K562 (cell line): Measurements from ENCODE around the gene MLANA.

Experiments used
- CBX5 ChIP-seq: IDR thresholded peaks from 2 replicates; pipeline ENCODE4 v1.6.1; 2014; ENCODE audit warnings: low read depth, borderline replicate concordance
- FOXP1 ChIP-seq: sonication (generic); formaldehyde crosslinking; IDR thresholded peaks from 2 replicates; pipeline ENCODE4 v1.8.0; 2022; ENCODE audit warnings: mild to moderate bottlenecking, missing genetic modification reagents
- NCOA1 ChIP-seq: fragments of 450-650 bp; IDR thresholded peaks from 2 replicates; pipeline ENCODE4 v1.6.1; 2016; ENCODE audit warnings: low read depth
- POLR2A ChIP-seq: fragments of 450-650 bp; conservative IDR thresholded peaks from 2 replicates; pipeline ENCODE4 v1.6.1; 2016
- RNF2 ChIP-seq: sonication (generic); IDR thresholded peaks from 2 replicates; pipeline ENCODE4 v1.6.1; 2016
- SIX5 ChIP-seq, 2 experiments: IDR thresholded peaks; 2 replicates each; pipeline ENCODE4 v1.6.1; 2011; ENCODE audit warnings: low read length in 2 of 2, borderline replicate concordance in 1 of 2, low read depth in 1 of 2, mild to moderate bottlenecking in 1 of 2, moderate library complexity in 1 of 2; ENCODE audit not compliant: insufficient read depth in 1 of 2
- SMARCC2 ChIP-seq: fragments of 450-650 bp; IDR thresholded peaks from 2 replicates; pipeline ENCODE4 v1.6.1; 2017; ENCODE audit warnings: antibody characterized with exemption, moderate library complexity, mild to moderate bottlenecking, low read depth
- ZFX ChIP-seq: sonication (generic); formaldehyde crosslinking; IDR thresholded peaks from 2 replicates; pipeline ENCODE4 v1.8.0; 2022; ENCODE audit warnings: mild to moderate bottlenecking, missing genetic modification reagents, moderate library complexity
- TF ChIP-seq, protein P1 (sequence below), 3 experiments: IDR thresholded peaks in 2 of 3; conservative IDR thresholded peaks in 1 of 3; 2 replicates each; pipeline ENCODE4 v1.5.1; 2011 to 2012; ENCODE audit warnings: low read length in 3 of 3, mild to moderate bottlenecking in 3 of 3, control low read depth in 2 of 3, improper control_type of control experiment in 1 of 3, inconsistent platforms in 1 of 3, low read depth in 1 of 3, mixed read lengths in 1 of 3, moderate library complexity in 1 of 3; ENCODE audit not compliant: insufficient read depth in 2 of 3
- TF ChIP-seq, protein P2 (sequence below): fragments of 250-450 bp; sonication (Bioruptor Pico); IDR thresholded peaks from 2 replicates; pipeline ENCODE4 v1.8.0; 2021; ENCODE audit warnings: borderline replicate concordance, mild to moderate bottlenecking, moderate library complexity; ENCODE audit not compliant: poor library complexity, severe bottlenecking

DNA sequence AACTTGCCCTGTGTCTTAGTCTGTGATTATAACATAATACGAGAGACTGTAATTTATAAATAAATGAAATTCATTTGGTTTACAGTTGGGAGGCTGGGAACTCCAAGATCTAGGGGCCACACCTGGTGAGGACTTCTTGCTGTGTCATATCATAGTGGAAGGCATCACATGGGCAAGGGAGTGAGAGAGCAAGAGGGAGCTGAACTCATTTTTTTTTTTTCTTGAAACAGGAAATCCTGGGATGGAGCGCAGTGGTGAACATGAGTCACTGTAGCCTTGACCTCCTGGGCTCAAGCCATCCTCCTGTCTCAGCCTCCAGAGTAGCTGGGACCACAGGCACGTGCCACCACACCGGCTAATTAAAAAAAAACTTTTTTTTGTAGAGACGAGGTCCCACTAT, 7.2 kb downstream of the MLANA start:
- TF ChIP-seq FOXP1 (CRISPR knock-in tag) = no peak
- TF ChIP-seq RNF2 = no peak
- no peak for TF ChIP-seq NCOA1
- TF ChIP-seq POLR2A = no peak
- no peak for TF ChIP-seq SMARCC2
- TF ChIP-seq, protein P1, sequence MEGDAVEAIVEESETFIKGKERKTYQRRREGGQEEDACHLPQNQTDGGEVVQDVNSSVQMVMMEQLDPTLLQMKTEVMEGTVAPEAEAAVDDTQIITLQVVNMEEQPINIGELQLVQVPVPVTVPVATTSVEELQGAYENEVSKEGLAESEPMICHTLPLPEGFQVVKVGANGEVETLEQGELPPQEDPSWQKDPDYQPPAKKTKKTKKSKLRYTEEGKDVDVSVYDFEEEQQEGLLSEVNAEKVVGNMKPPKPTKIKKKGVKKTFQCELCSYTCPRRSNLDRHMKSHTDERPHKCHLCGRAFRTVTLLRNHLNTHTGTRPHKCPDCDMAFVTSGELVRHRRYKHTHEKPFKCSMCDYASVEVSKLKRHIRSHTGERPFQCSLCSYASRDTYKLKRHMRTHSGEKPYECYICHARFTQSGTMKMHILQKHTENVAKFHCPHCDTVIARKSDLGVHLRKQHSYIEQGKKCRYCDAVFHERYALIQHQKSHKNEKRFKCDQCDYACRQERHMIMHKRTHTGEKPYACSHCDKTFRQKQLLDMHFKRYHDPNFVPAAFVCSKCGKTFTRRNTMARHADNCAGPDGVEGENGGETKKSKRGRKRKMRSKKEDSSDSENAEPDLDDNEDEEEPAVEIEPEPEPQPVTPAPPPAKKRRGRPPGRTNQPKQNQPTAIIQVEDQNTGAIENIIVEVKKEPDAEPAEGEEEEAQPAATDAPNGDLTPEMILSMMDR (IDR thresholded peaks at IDR 0.05 in 2 of 3, conservative IDR thresholded peaks at IDR 0.05 in 1 of 3; ENCODE audit: insufficient read depth in 2 of 3, low read depth in 1 of 3, low read length in 3 of 3) = no peak
- no peak for TF ChIP-seq ZFX (CRISPR knock-in tag)
- no peak for TF ChIP-seq SIX5 (IDR thresholded peaks at IDR 0.05; ENCODE audit: borderline replicate concordance in 1 of 2, insufficient read depth in 1 of 2, low read depth in 1 of 2, low read length in 2 of 2)
- TF ChIP-seq CBX5 = no peak
- TF ChIP-seq, protein P2, sequence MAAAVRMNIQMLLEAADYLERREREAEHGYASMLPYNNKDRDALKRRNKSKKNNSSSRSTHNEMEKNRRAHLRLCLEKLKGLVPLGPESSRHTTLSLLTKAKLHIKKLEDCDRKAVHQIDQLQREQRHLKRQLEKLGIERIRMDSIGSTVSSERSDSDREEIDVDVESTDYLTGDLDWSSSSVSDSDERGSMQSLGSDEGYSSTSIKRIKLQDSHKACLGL (CRISPR knock-in tag) = no peak
